NCI-H345 (cell line): ENCODE data around the gene DTD1.

Experiments used
- DNase-seq: peaks from one replicate; lab custom pipeline; 2025; lab: John Stamatoyannopoulos, UW

Gene DTD1

GRCh38 chr20:18663932-18664331 lies 76.1 kb downstream of the DTD1 start:
- no peak for DNase-seq

- DNase-seq, result peak; percentile 34
Measured at GRCh38 chr20:18665135-18665534, 77.3 kb downstream of the DTD1 start.

GRCh38 chr20:18666803-18667415 lies 79.1 kb downstream of the DTD1 start:
- peak; percentile 98 for DNase-seq

GRCh38 chr20:18669241-18670019 lies 81.6 kb downstream of the DTD1 start:
- DNase-seq, result no peak

- no peak for DNase-seq
Measured at GRCh38 chr20:18671203-18671710, 83.4 kb downstream of the DTD1 start.

- DNase-seq, result no peak
Measured at GRCh38 chr20:18672834-18673233, 85.0 kb downstream of the DTD1 start.

GRCh38 chr20:18676396-18676795 lies 88.5 kb downstream of the DTD1 start:
- no peak for DNase-seq

GRCh38 chr20:18677126-18677525 lies 89.3 kb downstream of the DTD1 start:
- DNase-seq, result no peak

- DNase-seq, result peak; percentile 85
Measured at GRCh38 chr20:18678549-18679419, 90.9 kb downstream of the DTD1 start.

- DNase-seq, result no peak
Measured at GRCh38 chr20:18683839-18684238, 96.0 kb downstream of the DTD1 start.

- DNase-seq, result no peak
Measured at GRCh38 chr20:18684775-18685174, 96.9 kb downstream of the DTD1 start.

- no peak for DNase-seq
Measured at GRCh38 chr20:18685406-18685805, 97.6 kb downstream of the DTD1 start.

- no peak for DNase-seq
Measured at GRCh38 chr20:18686696-18687095, 98.8 kb downstream of the DTD1 start.

GRCh38 chr20:18688676-18689075 lies 100.8 kb downstream of the DTD1 start:
- DNase-seq, result no peak

- no peak for DNase-seq
Measured at GRCh38 chr20:18689557-18689956, 101.7 kb downstream of the DTD1 start.

GRCh38 chr20:18692447-18692846 lies 104.6 kb downstream of the DTD1 start:
- DNase-seq, result no peak

- no peak for DNase-seq
Measured at GRCh38 chr20:18694071-18694470, 106.2 kb downstream of the DTD1 start.

GRCh38 chr20:18695175-18695574 lies 107.3 kb downstream of the DTD1 start:
- DNase-seq, result no peak

GRCh38 chr20:18698735-18699380 lies 111.0 kb downstream of the DTD1 start:
- DNase-seq, result no peak

GRCh38 chr20:18701969-18702368 lies 114.1 kb downstream of the DTD1 start:
- no peak for DNase-seq

- DNase-seq, result no peak
Measured at GRCh38 chr20:18702736-18703135, 114.9 kb downstream of the DTD1 start.

- DNase-seq, result no peak
Measured at GRCh38 chr20:18705490-18705889, 117.6 kb downstream of the DTD1 start.
